MM.1S (cell line): Measurements from ENCODE around the gene C2orf80.

ENCODE experiments used
- DNase-seq: peaks from one replicate; pipeline ENCODE4 v3.0.0-alpha.2; 2015
- H2AFZ ChIP-seq: fragments of 300-600 bp; sonication (generic); 2 replicates; pipeline ENCODE4 v1.6.0; 2016; ENCODE audit warnings: antibody characterized with exemption, low read length
- H3F3A ChIP-seq: fragments of 300-600 bp; sonication (generic); 2 replicates; pipeline ENCODE4 v1.6.1; 2016; ENCODE audit warnings: mild to moderate bottlenecking, antibody characterized with exemption, low read length, moderate library complexity, mixed read lengths; ENCODE audit not compliant: insufficient read depth
- H3K27ac ChIP-seq: fragments of 300-600 bp; sonication (generic); 2 replicates; pipeline ENCODE4 v1.5.1; 2016; ENCODE audit warnings: mild to moderate bottlenecking, low read length
- H3K27me3 ChIP-seq: fragments of 300-600 bp; sonication (generic); replicated peaks from 2 replicates; pipeline ENCODE4 v1.6.0; 2016; ENCODE audit warnings: low read length; ENCODE audit not compliant: insufficient read depth
- H3K36me3 ChIP-seq: fragments of 300-600 bp; sonication (generic); replicated peaks from 2 replicates; pipeline ENCODE4 v1.6.1; 2016; ENCODE audit warnings: mild to moderate bottlenecking, low read length, mixed read lengths; ENCODE audit not compliant: insufficient read depth
- H3K4me1 ChIP-seq: fragments of 300-600 bp; sonication (generic); 2 replicates; pipeline ENCODE4 v1.6.1; 2016; ENCODE audit warnings: low read length, mixed read lengths
- H3K4me2 ChIP-seq: fragments of 300-600 bp; sonication (generic); 2 replicates; pipeline ENCODE4 v1.6.0; 2016; ENCODE audit warnings: low read depth, low read length
- H3K4me3 ChIP-seq: fragments of 300-600 bp; sonication (generic); 2 replicates; pipeline ENCODE4 v1.5.1; 2016; ENCODE audit warnings: low read length, mixed read lengths
- H3K79me2 ChIP-seq: fragments of 300-600 bp; sonication (generic); 2 replicates; pipeline ENCODE4 v1.6.1; 2016; ENCODE audit warnings: mixed run types, low read length, mixed read lengths
- H3K9ac ChIP-seq: fragments of 300-600 bp; sonication (generic); 2 replicates; pipeline ENCODE4 v1.6.1; 2016; ENCODE audit warnings: low read length, mixed read lengths
- H3K9me2 ChIP-seq: fragments of 300-600 bp; sonication (generic); replicated peaks from 2 replicates; pipeline ENCODE4 v1.6.1; 2016; ENCODE audit warnings: mild to moderate bottlenecking, low read length, mixed read lengths; ENCODE audit not compliant: insufficient read depth
- H3K9me3 ChIP-seq: fragments of 300-600 bp; sonication (generic); replicated peaks from 2 replicates; pipeline ENCODE4 v1.6.1; 2016; ENCODE audit warnings: mild to moderate bottlenecking, low read length, mixed read lengths; ENCODE audit not compliant: insufficient read depth
- H4K20me1 ChIP-seq: fragments of 300-600 bp; sonication (generic); 2 replicates; pipeline ENCODE4 v1.6.1; 2016; ENCODE audit warnings: mild to moderate bottlenecking, low read length, moderate library complexity, mixed read lengths; ENCODE audit not compliant: insufficient read depth
- CTCF ChIP-seq: fragments of 300-600 bp; sonication (generic); IDR thresholded peaks from 2 replicates; pipeline ENCODE4 v1.5.1; 2016; ENCODE audit warnings: antibody characterized with exemption, low read length, mixed read lengths
- EZH2 ChIP-seq: fragments of 300-600 bp; sonication (generic); optimal IDR thresholded peaks from 2 replicates; pipeline ENCODE3; 2017; ENCODE audit warnings: low read depth, mild to moderate bottlenecking, antibody characterized with exemption, low read length, mixed read lengths
- EZH2phosphoT487 ChIP-seq: fragments of 300-600 bp; sonication (generic); IDR thresholded peaks from 2 replicates; pipeline ENCODE4 v1.6.1; 2018; ENCODE audit warnings: antibody characterized with exemption, low read length

Gene C2orf80

GRCh38 chr2:208207769-208208168, 17.9 kb upstream of the C2orf80 start:
- no peak for DNase-seq
- no peaks in the 10 kb centered on the region for H3F3A ChIP-seq
- H3K4me2 ChIP-seq, result no peak overlapping the region
- no peaks in the 10 kb centered on the region for H3K27me3 ChIP-seq
- no peaks in the 10 kb centered on the region for H3K4me1 ChIP-seq
- no peak overlapping the region for H3K4me3 ChIP-seq
- H3K9me2 ChIP-seq, result no peaks in the 10 kb centered on the region
- H3K9me3 ChIP-seq, result no peaks in the 10 kb centered on the region
- H3K79me2 ChIP-seq, result no peaks in the 10 kb centered on the region
- H4K20me1 ChIP-seq, result no peaks in the 10 kb centered on the region
- TF ChIP-seq EZH2 (no peak), CTCF (no peak), EZH2phosphoT487 (no peak)
- no peak overlapping the region for H2AFZ ChIP-seq
- H3K9ac ChIP-seq, result no peak overlapping the region
- H3K27ac ChIP-seq, result no peak overlapping the region
- no peaks in the 10 kb centered on the region for H3K36me3 ChIP-seq

GRCh38 chr2:208204166-208204565, 14.3 kb upstream of the C2orf80 start:
- Histone ChIP-seq H2AFZ (no peak overlapping the region), H3K36me3 (no peaks in the 10 kb centered on the region), H3K27me3 (no peaks in the 10 kb centered on the region), H3K9me3 (no peaks in the 10 kb centered on the region), H3K27ac (no peak overlapping the region), H3K79me2 (no peaks in the 10 kb centered on the region), H3K4me3 (no peak overlapping the region), H3F3A (no peaks in the 10 kb centered on the region), H4K20me1 (no peaks in the 10 kb centered on the region), H3K4me1 (no peaks in the 10 kb centered on the region), H3K4me2 (no peak overlapping the region), H3K9me2 (no peaks in the 10 kb centered on the region), H3K9ac (no peak overlapping the region)
- DNase-seq, result no peak
- no peak for TF ChIP-seq EZH2
- TF ChIP-seq EZH2phosphoT487, result no peak
- TF ChIP-seq CTCF, result no peak

- no peaks in the 10 kb centered on the region for H3K79me2 ChIP-seq
- no peak overlapping the region for H3K4me2 ChIP-seq
- H3F3A ChIP-seq, result no peaks in the 10 kb centered on the region
- no peaks in the 10 kb centered on the region for H4K20me1 ChIP-seq
- H3K27ac ChIP-seq, result no peak overlapping the region
- TF ChIP-seq EZH2, result no peak
- H3K4me1 ChIP-seq, result no peaks in the 10 kb centered on the region
- no peaks in the 10 kb centered on the region for H3K36me3 ChIP-seq
- DNase-seq, result no peak
- no peaks in the 10 kb centered on the region for H3K9me3 ChIP-seq
- no peaks in the 10 kb centered on the region for H3K27me3 ChIP-seq
- H3K9ac ChIP-seq, result no peak overlapping the region
- no peak overlapping the region for H2AFZ ChIP-seq
- H3K9me2 ChIP-seq, result no peaks in the 10 kb centered on the region
- no peak overlapping the region for H3K4me3 ChIP-seq
Observed at GRCh38 chr2:208195531-208195930, 5.7 kb upstream of the C2orf80 start.

GRCh38 chr2:208192611-208193236, 2.9 kb upstream of the C2orf80 start:
- DNase-seq, result no peak
- no peak for TF ChIP-seq EZH2
- TF ChIP-seq EZH2phosphoT487, result no peak
- TF ChIP-seq CTCF, result no peak
- no peaks in the 10 kb centered on the region for H3K4me1 ChIP-seq
- no peaks in the 10 kb centered on the region for H3K79me2 ChIP-seq
- no peak overlapping the region for H3K27ac ChIP-seq
- H4K20me1 ChIP-seq, result no peaks in the 10 kb centered on the region
- no peaks in the 10 kb centered on the region for H3K9me3 ChIP-seq
- no peak overlapping the region for H3K4me3 ChIP-seq
- H3F3A ChIP-seq, result no peaks in the 10 kb centered on the region
- H3K9me2 ChIP-seq, result no peaks in the 10 kb centered on the region
- no peak overlapping the region for H2AFZ ChIP-seq
- no peak overlapping the region for H3K4me2 ChIP-seq
- H3K27me3 ChIP-seq, result no peaks in the 10 kb centered on the region
- no peak overlapping the region for H3K9ac ChIP-seq
- H3K36me3 ChIP-seq, result no peaks in the 10 kb centered on the region
